GOT3 (cell line): ENCODE results near the gene C2orf15.
A peak's percentile ranks its signal among the peaks of the same experiment; 100 is the strongest.
"Not testable (repeated sequence)": the region's sequence is repeated elsewhere in the genome, so short reads cannot be mapped to it uniquely, and the experiment has no call there.

Source experiments
- DNase-seq: peaks from one replicate; lab custom pipeline; 2025; ENCODE audit warnings: mixed read lengths; lab: John Stamatoyannopoulos, UW

The C2orf15 gene, protein sequence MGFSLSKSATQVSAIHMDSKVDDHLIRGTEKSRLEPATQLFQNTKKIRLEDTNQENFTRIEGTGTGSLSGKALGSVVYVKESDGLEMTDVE

GRCh38 chr2:99141110-99142108 lies at the start of gene C2orf15:
C2orf15 (plus strand) TSS chr2:99141707; CDS start chr2:99150559, 8,852 bp downstream.
- peak; percentile 75 for DNase-seq

- DNase-seq, result no peak
Observed at GRCh38 chr2:99096728-99097127, 44.8 kb upstream of the C2orf15 start.

DNA sequence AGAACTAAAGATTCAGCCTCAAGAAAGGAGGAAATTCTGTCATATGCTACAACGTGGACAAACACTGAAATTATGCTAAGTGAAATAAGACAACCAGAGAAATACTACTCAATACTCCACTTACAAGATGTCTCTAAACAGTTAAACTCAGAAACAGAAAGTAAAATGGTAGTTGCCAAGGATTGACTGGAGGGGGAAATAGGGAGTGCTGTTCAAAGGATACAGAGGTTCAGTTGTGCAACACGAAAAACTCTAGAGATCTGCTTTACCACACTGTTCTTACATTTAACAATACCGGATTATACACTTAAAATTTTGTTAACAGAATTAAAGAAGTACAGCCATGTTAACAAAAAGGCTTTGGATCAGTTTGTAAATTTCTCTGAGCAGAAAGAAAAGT lies 39.8 kb upstream of the C2orf15 start:
- no peak for DNase-seq

GRCh38 chr2:99104006-99104405 lies 37.5 kb upstream of the C2orf15 start:
- no peak for DNase-seq

DNA sequence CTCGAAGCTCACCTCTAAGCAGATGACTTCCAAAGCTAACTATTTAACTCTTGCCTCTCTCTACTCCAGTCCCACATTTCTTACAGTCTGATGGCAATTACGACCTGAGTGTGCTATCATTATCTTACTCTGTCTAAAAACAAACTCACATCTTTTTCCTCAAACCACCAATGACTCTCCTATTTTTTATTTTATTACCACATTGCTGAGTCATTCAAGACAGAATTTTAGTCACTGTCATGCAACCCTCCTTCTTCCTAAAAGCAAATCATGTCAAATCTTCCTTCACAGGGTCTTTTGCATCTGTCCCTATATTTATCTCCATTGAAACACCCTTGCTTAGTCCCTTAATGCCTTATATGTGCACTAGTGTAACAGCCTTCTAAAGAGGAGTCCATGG lies 34.6 kb upstream of the C2orf15 start:
- DNase-seq, result no peak

GRCh38 chr2:99111236-99111635 lies 30.3 kb upstream of the C2orf15 start:
- DNase-seq, result no peak

DNA sequence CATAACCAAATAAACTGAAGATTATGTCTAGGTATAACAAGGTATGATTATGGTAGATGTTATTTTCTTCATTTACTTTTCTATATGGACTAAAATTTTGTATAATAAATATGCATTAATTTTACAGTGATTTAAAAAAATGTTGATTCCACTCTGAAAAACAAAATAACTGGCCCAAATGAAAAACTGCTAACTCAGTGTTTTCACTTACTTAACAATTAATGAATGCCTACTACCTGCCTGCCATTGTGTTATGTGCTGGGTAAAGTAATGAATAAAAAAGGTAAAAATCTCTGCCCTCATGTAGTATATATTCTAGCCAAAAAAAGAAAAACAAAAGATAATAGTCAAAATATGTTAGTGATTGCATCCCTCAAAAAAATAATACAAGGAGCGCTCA lies 29.6 kb upstream of the C2orf15 start:
- DNase-seq, result no peak

DNA sequence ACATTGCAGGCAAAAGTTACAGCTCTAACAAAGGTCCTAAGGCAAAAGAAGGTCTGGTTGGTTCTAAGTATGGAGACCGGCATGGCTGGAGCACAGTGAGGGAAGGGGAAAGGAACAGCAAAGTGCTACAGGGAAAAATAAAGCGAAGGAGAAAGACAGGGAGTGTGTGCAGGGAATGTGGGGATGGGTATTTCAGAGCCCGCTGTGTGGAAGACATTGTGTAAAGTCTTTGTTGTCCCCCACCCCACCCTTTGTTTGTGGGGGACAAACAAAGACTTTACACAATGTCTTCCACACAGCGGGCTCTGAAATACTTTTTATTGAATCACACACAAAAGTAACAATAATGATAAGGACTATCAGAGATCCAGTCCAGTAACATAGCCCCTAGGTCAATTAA lies 28.9 kb upstream of the C2orf15 start:
- no peak for DNase-seq

DNA sequence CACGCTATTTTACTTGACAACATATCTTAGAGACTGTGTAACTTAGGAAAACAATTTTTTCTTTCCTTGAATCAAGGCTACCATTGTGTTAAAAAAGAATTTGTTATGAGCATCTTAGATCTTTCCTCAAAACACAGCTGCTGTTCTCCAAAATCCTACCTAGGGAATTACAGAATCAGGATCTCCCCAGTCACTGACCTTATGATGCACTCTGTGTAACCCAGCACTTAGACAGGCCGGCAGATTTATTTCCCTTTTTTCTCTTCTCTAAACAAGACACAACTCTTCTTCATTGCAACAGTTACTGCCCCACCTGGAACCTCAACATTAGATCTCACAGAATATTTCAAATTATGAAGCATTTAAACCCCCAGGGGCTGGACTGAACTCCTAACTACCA lies 13.5 kb upstream of the C2orf15 start:
- DNase-seq, result no peak

DNA sequence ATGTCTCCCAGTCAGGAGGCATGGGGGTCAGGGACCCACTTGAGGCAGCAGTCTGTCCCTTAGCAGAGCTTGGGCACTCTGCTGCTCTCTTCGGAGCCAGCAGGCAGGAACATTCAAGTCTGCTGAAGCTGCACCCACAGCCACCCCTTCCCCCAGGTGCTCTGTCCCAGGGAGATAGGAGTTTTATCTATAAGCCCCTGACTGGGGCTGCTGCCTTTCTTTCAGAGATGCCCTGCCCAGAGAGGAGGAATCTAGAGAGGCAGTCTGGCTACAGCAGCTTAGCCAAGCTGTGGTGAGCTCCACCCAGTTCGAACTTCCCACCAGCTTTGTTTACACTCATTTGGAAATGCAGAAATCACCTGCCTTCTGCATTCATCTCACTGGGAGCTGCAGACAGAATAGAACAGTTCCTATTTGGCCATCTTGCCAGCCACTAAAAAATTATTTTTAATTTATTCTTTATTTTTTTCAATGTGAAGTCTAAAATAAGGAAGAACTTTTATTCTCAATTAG lies 6.4 kb upstream of the C2orf15 start:
- DNase-seq, result not testable (repeated sequence)

DNA sequence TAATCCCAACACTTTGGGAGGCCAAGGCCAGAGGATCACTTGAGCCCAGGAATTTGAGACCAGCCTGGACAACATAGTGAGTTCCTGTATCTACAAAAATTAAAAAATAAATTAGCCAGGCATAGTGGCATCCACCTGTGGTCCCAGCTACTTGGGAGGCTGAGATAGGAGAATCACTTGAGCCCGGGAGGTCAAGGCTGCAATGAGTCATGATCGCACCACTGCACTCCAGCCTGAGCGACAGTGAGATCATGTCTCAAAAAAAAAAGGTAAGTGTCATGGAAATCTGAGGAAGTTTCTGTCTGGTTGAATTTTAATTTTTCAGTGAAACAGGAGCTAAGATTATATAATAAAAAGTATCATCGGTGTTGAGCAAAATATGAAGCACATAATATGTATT lies 2.5 kb upstream of the C2orf15 start:
- DNase-seq, result no peak

DNA sequence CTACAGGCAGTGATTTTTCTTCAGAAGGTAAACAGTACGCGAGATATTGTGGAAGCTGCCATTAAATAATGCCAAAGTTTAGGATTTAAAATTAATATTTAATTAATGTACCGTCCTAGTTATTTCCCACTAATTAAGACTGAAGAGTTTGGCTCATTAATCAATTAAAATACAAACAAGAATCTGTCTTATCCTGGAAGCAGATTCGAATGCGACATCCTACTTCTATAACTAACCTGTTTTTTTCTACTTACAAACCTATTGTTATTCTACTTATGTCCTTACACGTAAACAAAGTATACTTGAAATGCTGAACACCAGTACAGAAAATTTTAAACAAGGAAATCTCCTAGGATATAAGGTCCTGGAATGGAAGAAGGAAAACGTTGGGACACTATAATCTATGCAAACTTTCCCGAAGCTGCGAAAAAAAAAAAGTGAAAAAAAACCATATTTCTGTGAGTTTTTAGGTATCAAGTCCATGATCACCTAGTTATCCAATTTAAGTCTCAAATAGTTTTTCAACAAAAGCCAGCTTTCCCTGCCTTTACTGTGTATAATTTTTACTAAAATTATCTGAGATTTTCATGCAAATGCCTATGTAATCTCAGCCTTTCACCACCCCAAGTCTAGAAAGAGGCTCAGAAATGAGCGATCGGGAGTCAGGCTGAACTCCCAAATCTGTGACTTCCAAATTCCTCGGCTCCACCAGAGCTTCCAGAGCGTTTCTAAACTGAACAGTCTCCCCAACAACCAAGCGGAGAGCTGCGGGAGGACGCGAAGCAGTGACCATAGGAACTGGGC lies 1.2 kb upstream of the C2orf15 start:
- DNase-seq, result no peak

DNA sequence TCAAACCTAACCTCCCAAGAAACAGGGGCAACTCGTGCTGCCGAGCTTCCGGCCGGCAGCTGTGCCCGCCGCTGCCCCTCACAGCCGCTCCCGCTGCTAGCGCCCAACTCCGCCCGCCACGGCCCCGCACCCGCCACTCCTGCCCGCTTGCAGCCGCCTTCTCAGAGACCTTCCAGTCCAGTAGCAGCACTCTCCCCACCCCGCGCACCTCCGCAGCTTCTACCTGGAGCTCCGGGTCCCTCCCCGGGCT lies 722 bp upstream of the C2orf15 start:
- DNase-seq, result no peak

GRCh38 chr2:99150706-99151105 lies 9.2 kb downstream of the C2orf15 start:
- DNase-seq, result no peak

DNA sequence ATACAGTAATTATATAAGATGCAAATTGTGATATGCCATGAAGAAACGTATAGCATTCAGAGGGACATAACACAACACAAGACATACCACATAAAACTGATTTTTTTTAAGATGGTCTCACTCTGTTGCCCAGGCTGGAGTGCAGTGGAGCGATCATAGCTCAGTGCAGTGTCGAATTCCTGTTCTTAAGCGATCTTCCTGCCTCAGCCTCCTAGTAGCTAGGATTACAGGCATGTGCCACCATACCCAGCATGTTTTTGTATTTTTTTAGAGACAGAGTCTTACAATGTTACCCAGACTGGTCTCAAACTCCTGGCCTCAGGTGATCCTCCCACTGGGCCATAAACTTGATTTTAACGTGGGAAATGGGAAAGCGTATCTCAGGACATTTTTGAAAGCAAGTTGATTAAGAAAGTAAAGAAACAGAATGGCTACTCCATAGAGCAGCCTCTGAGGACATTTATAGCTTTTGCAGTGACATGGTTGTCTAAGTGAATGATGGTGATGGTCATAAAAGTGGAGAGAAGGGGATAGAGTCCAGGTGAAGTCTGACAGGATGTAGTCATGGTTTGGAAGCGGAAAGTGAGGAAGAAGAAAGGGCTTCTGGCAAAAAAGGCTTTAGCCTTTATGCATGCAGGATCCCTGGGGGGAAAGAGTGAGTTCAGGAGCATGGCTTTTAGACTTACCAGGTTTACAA lies 10.8 kb downstream of the C2orf15 start:
- DNase-seq, result no peak

- no peak for DNase-seq
Observed at GRCh38 chr2:99153921-99154604, 12.6 kb downstream of the C2orf15 start.

- peak; percentile 60 for DNase-seq
Observed at GRCh38 chr2:99154643-99155536, 13.4 kb downstream of the C2orf15 start, which contains the start of the genes LIPT1 and TSGA10. LIPT1 (plus strand) TSS chr2:99154967; CDS start chr2:99161958, 6,991 bp downstream. TSGA10 (minus strand) TSS chr2:99154942; CDS start chr2:99109439, 45,503 bp downstream.

DNA sequence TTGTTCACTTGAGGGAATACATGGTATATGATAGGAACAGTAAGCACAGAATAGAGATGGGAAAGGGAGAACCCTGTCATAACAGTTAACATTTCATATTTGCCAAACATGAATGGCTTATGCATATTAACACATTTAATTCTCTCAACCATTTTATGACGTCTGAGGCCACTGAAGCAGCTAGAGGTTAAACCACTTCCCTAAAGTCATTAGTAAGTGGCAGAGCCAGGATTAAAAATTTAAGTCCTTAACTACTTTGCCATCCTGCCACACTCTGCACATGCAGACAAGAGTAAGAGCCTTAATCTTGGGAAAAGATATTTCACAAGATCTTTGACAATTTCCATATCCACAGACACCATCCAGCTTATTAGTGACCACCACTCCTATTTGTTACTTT lies 15.4 kb downstream of the C2orf15 start:
- DNase-seq, result no peak

DNA sequence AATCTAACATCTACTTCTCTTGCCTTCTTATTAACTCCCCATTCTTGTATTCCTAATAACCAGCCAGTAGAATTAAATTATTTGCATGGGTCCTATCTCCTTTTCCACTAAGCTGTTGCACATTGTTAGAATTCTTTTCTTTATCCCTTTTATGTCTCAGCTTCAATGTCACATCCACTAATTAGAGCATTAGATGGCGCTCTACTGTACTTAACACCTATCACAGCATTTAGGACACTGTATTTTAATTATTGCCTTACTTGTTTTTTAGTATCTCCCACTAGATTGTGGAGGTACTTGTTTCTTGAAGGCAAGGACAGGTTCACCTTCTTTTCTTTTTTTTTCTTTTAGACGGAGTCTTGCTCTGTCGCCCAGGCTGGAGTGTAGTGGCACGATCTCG lies 17.1 kb downstream of the C2orf15 start:
- no peak for DNase-seq

GRCh38 chr2:99159594-99159993 lies 18.1 kb downstream of the C2orf15 start:
- DNase-seq, result no peak
